ENCODE measurements around the gene ZNF469.

ZNF469 gene

DNA sequence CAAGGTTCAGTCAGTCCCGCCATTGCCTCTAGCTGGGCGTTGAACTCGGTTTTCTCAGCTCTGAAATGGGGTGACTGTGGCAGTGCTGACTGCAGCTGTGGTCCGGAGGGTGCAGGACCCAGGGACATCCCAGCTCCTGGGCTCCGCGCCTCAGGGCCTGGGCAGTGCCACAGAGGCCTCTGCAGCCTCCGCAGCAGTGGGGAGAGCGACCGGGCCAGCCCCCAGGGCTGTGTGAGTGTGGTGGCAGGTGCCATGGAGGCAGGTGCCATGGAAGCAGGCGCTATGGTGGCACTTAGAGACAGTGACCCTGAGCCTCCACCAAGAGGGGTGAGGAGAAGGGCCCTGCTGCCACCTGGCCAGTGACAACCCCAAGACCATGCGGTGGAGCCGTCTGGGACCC lies 30.9 kb downstream of the ZNF469 start:
- DNase-seq: no peak

DNA sequence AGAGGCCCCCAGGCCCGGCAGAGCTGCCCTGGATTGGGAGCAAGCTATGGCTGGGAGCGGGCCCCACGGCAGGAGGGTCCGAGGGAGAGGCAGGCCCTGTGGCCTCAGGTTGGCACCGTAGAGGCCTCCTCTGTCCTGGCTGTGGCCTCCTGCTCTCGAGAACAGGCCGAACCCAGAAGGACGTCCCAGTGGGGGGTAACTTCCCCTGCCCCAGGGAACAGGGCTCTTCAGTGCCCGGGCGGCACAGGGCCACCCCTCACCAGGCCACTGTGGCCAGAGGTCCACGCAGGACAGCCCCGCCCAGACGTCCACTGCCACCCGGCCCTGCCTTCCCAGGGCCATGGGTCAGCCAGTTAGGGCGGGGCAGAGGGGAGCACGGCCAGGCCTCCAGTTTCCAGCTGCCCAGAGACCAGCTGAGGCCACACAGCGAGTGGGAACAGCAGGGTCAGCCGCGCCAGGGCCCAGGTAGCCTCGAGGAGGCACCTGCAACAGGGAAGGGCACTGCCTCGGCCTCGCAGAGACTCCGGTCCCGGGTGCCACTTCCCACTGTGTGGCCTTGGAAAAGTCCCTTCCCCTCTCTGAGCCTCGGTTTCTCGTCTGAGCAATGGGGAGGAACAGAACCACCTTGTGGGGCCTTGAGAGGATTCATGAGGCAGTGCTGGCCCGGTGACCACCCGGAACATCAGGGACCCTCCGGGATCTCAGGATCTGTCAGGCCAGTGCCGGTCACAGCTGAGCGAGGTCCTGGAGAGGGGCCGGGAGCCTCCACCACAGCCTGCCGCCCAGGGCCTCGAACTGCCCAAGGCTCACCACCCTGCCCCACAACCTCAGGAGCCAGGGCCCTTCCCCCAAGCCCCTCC lies 32.0 kb downstream of the ZNF469 start:
- no peak for DNase-seq

DNA sequence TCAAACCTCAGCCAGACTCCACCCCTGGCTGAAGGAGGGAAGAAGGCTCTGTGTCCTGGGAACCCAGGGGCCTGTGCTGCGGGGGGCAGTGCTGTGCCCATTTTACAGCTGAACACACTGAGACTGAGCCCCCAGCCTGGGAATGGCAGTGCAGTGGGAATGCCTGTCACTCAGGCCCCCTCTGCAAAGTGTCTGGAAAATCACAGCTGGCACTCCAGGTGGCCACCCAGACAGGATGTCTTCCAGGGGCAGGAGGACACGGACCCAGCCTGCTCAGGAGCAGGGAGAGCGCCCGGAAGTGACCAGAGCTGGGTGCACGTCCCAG lies 32.6 kb downstream of the ZNF469 start:
- no peak for DNase-seq

DNA sequence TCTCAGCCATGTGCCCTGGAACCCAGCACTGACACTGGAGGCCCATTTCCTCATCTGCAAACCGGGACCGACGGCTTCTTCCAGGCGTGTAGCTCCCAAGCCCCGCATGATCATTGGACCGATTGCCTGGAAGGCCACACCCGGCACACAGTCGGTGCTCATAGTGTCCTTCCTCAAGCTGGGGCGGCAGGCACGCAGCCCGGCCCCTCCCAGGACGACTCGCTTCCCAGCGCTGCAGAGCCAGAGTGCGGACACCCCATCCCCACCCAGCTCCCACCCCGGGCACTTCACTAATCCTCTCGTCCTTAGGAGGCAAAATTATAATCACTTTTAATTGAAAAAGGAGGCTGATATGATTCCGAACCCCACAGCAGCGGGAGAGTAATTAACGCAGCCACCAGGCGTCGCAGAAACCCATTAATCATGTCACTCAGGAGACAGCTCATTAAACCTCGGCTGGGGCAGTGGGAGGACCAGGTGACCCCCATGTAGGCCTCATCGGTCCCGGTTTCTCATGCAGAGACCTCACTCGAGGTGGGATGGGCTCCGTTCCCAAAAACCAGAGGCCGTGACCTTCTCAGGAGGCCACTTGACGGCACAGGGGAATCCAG lies 33.1 kb downstream of the ZNF469 start:
- no peak for DNase-seq

DNA sequence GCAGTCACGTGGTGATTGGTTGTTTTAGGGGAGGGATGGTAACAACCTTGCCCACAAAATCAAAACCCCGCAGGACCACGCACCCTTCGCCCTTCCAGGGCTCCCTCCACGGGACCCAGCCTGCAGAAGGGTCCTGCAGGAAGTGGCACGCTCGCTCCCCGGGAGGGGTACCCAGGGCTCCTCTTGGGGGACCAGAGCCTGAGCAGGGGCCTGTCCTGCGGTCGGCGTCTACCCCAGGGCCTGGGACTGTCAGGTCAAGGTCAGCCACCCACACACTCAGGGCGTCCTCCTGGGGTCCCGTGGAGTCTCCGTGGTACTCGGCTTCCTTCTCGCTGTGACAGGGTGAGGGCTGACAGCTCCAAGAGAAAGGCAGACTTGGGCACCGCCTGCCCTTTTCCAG lies 33.9 kb downstream of the ZNF469 start:
- no peak for DNase-seq

DNA sequence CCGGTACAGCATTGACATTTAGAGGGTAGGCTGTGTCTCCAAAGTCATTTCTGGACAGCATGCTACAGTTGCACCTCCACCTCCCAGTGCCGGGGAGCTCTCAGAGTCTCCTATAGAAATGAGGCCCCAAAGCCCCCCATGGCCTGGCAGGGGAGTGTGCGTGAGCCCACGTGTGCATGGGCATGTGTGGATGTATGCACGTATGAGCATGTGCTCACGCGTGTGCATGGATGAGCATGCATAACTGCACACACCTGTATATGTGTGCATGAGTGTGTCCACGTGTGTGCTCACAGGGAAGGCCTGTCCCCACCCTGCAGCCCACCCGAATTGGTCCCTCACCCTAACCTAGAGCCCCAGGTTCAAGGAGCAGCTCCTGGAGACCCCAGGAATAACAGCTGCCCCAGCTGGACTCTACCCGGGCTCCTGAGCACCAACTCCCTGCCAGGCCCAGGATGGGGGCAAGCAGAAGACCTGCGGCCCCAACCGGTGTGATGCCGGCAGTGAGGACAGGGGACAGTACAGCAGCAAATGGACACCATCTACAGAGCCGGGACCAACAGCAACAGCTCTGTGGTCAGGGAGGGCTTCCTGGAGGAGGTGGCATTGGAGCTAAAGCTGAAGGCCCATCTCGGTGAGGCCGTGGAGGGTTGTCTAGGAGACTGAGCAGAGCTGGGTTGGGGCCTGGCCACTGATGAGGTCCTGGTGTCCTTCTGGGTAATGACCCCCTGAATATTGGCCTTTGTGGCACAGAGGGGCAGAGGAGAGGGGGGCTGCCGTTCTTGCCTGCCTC lies 35.1 kb downstream of the ZNF469 start:
- DNase-seq: no peak

DNA sequence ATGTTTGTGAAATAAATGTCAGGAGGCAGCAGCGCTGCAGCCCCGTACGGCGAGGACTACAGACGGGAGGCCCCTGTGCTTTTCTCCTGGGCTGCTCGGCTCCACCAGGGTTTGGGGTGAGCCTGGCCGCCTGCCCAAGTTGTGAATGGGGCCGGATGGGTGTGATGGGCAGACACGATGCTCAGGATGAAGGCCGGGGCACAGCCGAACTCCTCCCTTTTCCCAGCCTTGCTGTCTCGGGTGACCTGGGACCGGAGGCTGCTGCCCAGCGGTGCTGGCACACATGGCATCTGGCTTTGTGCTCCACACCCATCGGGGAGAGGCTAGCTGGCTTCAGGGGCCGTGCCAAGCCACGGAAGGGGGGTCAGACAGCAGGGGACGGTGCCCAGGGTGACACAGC lies 36.1 kb downstream of the ZNF469 start:
- DNase-seq: no peak

DNA sequence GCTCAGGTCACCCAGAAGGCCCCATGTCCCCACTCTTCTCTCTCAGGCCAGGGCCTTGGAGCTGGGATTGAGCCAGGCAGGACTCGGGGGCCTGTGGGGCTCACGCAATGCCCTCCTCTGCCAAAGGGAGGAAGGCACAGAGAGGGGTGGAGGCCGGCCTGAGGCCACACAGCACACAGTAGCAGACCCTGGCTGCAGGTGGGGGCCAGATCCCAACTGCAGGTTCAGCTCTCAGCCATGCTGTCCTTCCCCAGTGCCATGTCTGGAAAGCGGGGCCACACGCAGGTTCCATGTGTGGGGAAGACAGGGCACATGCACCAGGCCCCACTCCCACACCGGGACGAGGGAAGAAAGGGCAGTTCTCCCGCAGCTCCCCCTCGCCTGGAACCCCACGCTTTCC lies 37.0 kb downstream of the ZNF469 start:
- DNase-seq: no peak

DNA sequence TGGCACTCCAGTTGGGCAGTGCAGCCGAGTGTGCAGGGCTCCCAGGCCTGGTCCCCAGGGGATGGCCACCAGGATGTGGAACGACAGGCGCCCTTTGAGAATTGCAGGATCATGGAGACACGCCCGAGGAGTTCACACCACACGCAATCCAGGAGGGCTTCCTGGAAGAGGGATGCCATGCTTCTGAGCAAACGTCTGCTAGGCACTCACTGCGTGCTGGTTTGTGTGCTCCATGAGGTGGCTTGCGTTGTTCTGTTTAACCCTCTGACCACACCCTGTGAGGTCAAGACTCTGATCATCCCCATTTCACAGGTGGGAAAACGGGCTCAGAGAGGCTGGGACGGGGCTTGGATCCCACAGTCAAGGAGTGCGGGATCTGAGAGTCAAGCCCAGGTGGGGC lies 37.7 kb downstream of the ZNF469 start:
- DNase-seq: no peak

DNA sequence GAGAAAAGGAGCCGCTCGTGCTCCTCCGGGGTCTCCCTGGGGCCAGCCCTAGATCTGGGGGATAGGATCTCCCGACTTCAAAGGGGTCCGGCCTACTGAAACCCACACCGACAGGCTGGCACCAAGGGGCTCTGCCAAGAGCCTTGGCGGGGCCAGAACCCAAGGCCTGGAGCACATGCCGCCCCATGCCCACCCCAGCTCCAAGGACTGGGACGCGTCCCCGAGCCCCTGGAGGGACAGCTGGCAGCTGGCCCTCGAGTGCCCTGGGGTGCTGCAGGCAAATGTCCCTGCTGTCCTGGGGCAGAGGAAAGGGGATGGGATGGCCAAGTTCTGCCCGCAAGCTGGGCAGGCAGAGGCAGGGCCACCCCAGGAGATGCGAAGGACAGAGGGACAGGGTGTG lies 38.5 kb downstream of the ZNF469 start:
- DNase-seq: no peak

DNA sequence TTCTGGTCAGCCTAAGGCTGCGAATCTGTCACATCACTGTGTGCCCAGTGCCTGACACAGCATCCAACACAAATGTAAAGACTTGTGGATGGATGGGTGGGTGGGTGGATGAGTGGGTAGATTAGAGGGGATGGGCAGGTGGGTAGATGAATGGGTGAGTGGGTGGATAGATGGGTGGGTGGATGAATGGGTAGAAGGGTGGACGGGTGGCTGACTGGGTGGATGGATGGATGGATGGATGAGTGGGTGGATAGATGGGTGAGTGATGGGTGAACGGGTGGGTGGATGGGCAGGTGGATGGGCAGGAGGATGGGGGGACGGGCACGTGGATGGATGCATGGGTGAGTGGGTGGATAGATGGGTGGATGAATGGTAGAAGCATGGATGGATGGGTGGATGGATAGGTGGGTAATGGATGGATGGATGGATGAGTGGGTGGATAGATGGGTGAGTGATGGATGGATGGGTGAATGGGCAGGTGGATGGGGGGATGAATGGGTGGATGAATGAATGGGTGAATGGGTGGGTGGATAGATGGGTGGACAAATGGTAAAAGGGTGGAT lies 39.2 kb downstream of the ZNF469 start:
- DNase-seq: no peak

DNA sequence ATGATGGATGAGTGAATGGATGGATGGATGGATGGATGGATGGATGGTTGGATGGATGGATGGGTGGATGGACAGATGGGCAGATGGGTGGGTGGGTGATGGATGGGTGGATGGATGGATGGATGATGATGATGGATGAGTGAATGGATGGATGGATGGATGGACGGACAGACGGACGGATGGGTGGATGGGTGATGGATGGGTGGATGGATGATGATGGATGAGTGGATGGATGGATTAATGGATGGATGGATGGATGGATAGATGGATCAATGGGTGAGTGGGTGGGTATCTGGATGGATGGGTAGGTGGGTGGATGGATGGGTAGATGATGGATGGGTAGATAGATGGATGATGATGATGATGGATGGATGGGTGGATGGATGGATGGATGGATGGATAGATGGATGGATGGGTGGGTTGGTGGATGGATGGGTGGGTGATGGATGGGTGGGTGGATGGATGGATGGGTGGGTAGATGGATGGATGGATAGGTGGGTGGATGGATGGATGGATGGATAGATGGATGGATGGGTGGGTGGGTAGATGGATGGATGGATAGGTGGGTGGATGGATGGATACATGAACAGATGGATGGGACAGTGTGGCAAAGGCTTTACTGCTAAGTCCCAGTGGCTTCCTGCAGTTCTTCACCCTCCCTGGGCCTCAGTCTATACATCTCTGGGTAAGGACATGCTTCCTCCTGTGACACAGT lies 40.1 kb downstream of the ZNF469 start:
- DNase-seq: no peak

DNA sequence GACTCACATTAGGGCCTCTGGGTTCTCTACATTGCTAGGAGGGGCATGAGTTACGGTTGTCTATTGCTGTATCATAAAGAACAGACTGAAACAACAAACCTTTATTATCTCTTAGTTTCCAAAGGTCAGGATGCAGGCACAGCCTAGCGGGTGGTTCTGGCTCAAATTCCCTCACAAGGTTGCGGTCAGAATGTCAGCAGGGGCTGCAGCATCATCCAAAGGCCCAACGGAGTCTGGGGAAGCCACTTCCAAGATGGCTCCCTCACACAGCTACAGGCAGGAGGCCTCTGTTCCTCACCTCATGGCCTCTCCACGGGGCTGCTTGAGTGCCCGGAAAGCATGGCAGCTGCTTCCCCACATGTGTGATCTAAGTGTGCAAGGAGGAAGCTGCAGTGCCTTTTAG lies 40.7 kb downstream of the ZNF469 start:
- DNase-seq: no peak

DNA sequence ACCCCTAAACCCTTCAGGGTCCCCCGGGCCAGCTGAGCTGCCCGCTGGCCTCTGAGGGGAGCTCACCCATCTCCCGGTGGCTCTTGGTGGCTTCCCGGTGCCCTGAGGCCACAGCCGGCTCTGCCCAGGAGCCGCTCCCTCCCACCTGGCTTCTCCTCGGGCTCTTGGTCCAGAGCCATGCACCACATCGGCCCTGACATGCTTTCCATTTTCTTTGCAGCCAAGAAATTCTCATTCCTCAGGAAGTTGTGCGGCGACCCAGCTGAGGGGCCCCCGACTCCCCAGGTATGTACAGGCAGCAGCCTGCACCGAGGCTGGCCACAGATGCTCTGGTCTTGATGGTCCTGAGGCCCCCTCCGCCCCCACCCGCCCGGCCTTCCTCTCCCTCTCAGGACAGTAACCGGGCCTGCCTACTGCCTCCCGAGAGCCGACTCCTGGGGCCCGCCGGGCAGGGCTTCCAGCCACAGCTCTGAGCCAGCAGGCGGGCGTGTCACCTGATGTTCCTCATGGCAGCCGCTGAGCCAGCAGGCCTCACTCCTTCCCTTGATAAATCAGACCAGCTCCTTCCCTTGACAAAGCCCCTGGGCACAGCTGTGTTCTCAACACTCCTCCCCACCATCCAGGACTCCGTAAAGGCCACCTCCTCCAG lies 42.0 kb downstream of the ZNF469 start:
- no peak for DNase-seq

DNA sequence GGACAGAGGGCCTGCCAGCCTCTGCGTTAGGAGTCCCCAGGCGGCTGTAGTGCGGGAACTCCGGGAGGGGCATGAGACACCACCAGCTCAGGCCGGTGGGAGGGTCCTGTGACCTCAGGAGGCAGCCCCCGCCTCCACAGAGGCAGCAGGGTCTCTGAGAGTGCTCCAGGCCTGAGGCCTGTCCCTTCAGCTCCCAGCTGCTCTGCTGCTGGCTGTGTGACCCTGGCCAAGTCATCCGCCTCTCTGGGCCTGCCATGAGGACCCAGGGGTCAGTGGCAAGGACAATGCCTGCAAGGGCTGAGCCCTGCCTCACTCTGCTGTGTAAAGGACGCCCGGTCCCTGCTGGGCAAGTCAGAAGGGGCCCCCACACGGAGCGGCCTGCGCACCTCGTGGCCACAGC lies 43.3 kb downstream of the ZNF469 start:
- DNase-seq: no peak

DNA sequence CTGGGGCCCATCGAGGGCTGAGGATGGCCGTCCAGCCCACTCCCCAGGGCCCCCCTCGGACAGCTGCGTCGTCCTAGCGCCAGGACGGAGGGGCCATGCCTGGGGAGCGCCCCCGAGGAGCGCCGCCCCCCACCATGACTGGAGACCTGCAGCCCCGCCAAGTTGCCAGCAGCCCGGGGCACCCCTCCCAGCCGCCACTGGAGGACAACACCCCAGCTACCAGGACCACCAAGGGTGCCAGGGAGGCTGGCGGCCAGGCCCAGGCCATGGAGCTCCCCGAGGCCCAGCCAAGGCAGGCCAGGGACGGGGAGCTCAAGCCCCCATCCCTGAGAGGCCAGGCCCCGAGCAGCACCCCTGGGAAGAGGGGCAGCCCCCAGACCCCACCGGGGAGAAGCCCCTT lies 44.6 kb downstream of the ZNF469 start:
- no peak for DNase-seq

DNA sequence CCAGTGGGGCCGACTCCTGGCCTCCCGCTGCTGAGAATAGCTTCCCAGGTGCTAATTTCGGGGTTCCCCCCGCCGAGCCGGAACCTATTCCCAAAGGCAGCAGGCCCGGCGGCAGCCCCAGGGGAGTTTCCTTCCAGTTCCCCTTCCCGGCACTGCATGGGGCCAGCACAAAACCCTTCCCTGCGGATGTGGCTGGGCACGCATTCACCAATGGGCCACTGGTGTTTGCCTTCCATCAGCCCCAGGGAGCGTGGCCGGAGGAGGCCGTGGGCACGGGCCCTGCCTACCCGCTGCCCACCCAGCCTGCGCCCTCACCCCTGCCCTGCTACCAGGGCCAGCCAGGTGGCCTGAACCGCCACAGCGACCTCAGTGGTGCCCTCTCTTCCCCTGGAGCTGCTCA lies 45.4 kb downstream of the ZNF469 start:
- no peak for DNase-seq

DNA sequence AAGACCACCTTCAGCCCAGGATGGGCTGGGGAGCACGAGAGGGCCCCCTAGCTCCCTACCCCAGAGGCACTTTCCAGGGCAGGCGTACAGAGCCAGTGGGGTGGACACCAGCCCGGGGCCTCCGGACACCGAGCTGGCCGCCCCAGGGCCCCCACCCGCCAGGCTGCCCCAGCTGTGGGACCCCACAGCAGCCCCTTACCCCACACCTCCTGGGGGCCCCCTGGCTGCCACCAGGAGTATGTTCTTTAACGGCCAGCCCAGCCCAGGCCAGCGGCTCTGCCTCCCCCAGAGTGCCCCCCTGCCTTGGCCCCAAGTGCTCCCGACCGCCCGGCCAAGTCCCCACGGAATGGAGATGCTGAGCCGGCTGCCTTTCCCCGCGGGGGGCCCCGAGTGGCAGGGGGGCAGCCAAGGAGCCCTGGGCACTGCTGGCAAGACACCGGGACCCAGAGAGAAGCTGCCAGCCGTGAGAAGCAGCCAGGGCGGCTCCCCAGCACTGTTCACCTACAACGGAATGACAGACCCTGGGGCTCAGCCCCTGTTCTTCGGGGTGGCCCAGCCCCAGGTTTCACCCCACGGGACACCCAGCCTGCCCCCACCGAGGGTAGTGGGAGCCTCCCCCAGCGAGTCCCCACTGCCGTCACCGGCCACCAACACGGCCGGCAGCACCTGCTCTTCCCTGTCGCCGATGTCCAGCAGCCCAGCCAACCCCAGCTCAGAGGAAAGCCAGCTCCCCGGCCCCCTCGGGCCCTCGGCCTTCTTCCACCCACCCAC lies 46.0 kb downstream of the ZNF469 start:
- no peak for DNase-seq

DNA sequence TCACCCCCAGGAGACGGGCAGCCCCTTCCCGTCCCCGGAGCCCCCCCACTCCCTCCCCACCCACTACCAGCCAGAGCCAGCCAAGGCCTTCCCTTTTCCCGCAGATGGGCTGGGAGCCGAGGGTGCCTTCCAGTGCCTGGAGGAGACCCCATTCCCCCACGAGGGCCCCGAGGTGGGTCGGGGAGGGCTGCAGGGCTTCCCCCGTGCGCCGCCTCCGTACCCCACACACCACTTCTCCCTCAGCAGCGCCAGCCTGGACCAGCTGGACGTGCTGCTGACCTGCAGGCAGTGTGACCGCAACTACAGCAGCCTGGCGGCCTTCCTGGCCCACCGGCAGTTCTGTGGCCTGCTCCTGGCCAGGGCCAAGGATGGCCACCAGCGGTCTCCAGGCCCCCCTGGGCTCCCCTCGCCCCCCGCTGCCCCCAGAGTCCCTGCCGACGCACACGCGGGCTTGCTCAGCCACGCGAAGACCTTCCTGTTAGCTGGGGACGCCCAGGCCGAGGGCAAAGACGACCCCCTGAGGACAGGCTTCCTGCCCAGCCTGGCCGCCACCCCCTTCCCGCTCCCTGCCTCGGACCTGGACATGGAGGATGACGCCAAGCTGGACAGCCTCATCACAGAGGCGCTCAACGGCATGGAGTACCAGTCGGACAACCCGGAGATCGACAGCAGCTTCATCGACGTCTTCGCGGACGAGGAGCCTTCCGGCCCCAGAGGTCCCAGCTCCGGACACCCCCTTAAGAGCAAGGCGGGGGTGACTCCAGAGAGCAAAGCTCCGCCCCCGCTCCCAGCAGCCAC lies 46.8 kb downstream of the ZNF469 start:
- DNase-seq: no peak

DNA sequence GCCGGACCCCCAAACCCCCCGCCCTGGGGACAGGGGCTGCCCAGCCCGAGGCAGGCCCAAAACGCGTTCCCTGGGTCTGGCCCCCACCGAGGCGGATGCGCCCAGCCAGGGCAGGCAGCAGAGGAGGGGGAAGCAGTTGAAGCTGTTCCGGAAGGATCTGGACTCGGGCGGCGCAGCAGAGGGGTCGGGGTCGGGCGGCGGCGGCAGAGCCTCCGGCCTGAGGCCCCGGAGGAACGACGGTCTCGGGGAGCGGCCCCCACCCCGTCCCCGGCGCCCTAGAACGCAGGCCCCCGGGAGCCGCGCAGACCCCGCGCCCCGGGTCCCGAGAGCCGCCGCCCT lies 47.4 kb downstream of the ZNF469 start:
- no peak for DNase-seq
